ENCODE measurements around the gene KPNA6. TPM values are rescaled to one million over a fixed set of nuclear protein-coding genes. Genes with fewer than 3 reads are reported as not detected.

Gene KPNA6
- total RNA-seq, 1 experiment from 2014 or later = 79.9 TPM

Small RNA genes within 50 kb of the gene (microRNA-seq; reads per million reads assigned to microRNA genes)
- not detected for gene MIR5585 (ENCODE audit: borderline number of aligned reads)

Other genes with a start within 250 kb of the KPNA6 start
- 267 TPM for gene PTP4A2, start 169.7 kb upstream of the KPNA6 start, total RNA-seq (2021; ENCODE audit: unreplicated experiment)
- gene KHDRBS1, start 94.2 kb upstream of the KPNA6 start, total RNA-seq (2021; ENCODE audit: unreplicated experiment) = 215 TPM
- 22.8 TPM for gene TMEM39B, start 35.1 kb upstream of the KPNA6 start, total RNA-seq (2021; ENCODE audit: unreplicated experiment)
- 37.2 TPM for gene TXLNA, start 71.6 kb downstream of the KPNA6 start, total RNA-seq (2021; ENCODE audit: unreplicated experiment)
- 5.9 TPM for gene CCDC28B, start 92.5 kb downstream of the KPNA6 start, total RNA-seq (2021; ENCODE audit: unreplicated experiment)
- 4.7 TPM for gene IQCC, start 97.6 kb downstream of the KPNA6 start, total RNA-seq (2021; ENCODE audit: unreplicated experiment)
- 0.27 TPM for gene DCDC2B, start 101.0 kb downstream of the KPNA6 start, total RNA-seq (2021; ENCODE audit: unreplicated experiment)
- gene TMEM234, start 114.3 kb downstream of the KPNA6 start, total RNA-seq (2021; ENCODE audit: unreplicated experiment) = 12.3 TPM
- gene EIF3I, start 114.4 kb downstream of the KPNA6 start, total RNA-seq (2021; ENCODE audit: unreplicated experiment) = 323 TPM
- gene FAM167B, start 139.2 kb downstream of the KPNA6 start, total RNA-seq (2021; ENCODE audit: unreplicated experiment) = 0.42 TPM
- gene LCK, start 143.2 kb downstream of the KPNA6 start, total RNA-seq (2021; ENCODE audit: unreplicated experiment) = 0.79 TPM
- 232 TPM for gene HDAC1, start 184.0 kb downstream of the KPNA6 start, total RNA-seq (2021; ENCODE audit: unreplicated experiment)
- gene MARCKSL1, start 228.2 kb downstream of the KPNA6 start, total RNA-seq (2021; ENCODE audit: unreplicated experiment) = 127 TPM